Coronary artery (tissue), 2 donors: ENCODE measurements around the gene NR3C1.

Experiments used
- DNase-seq: peaks from one replicate; pipeline ENCODE4 v3.0.0-alpha.2; 2017; ENCODE audit warnings: low spot score
- H3K27ac ChIP-seq, 2 donors: fragments of 200-600 bp; sonication (generic); one replicate each; pipeline ENCODE4 v1.5.1; 2016 to 2019
- H3K4me3 ChIP-seq: fragments of 200-600 bp; sonication (generic); 2 replicates; pipeline ENCODE4 v1.5.1; 2016; ENCODE audit warnings: mild to moderate bottlenecking, moderate library complexity
- CTCF ChIP-seq: fragments of 200-600 bp; sonication (generic); IDR thresholded peaks from one replicate; pipeline ENCODE4 v1.5.1; 2019; ENCODE audit warnings: antibody characterized with exemption

Gene NR3C1

GRCh38 chr5:143376911-143377813 lies 26.3 kb downstream of the NR3C1 start:
- no peak for DNase-seq
- H3K27ac ChIP-seq = no peak overlapping the region

GRCh38 chr5:143376195-143376779 lies 27.2 kb downstream of the NR3C1 start:
- DNase-seq = no peak
- no peak overlapping the region for H3K4me3 ChIP-seq
- TF ChIP-seq CTCF = no peak
- no peak overlapping the region for H3K27ac ChIP-seq

More at GRCh38 chr5:143376911-143377813, 26.3 kb downstream of the NR3C1 start:
- no peak for TF ChIP-seq CTCF
- no peak overlapping the region for H3K4me3 ChIP-seq

GRCh38 chr5:143374496-143375217 lies 28.8 kb downstream of the NR3C1 start:
- no peak for DNase-seq
- H3K4me3 ChIP-seq = no peak overlapping the region
- no peak overlapping the region for H3K27ac ChIP-seq
- no peak for TF ChIP-seq CTCF

- Histone ChIP-seq H3K4me3 (no peak overlapping the region), H3K27ac (no peak overlapping the region)
- DNase-seq = no peak
- no peak for TF ChIP-seq CTCF
Observed at GRCh38 chr5:143373076-143373475, 30.4 kb downstream of the NR3C1 start.

- TF ChIP-seq CTCF = no peak
- no peak for DNase-seq
- Histone ChIP-seq H3K4me3 (no peak overlapping the region), H3K27ac (no peak overlapping the region)
Observed at GRCh38 chr5:143372187-143372829, 31.2 kb downstream of the NR3C1 start.

GRCh38 chr5:143370440-143370839 lies 33.0 kb downstream of the NR3C1 start:
- Histone ChIP-seq H3K27ac (no peak overlapping the region), H3K4me3 (no peak overlapping the region)
- no peak for TF ChIP-seq CTCF
- no peak for DNase-seq
